AG04450 (cell line): Measurements from ENCODE around the gene TNRC6C. TPM values are rescaled to one million over a fixed set of nuclear protein-coding genes. Genes with fewer than 3 reads are reported as not detected.

Experiments
- CTCF ChIA-PET: fragments of 300-600, 350-600 bp; formaldehyde crosslinking; extraction: SDS; loops from one replicate; lab custom pipeline; 2022; ENCODE audit warnings: antibody characterized with exemption, inconsistent platforms; lab: Charles Lee
- POLR2A ChIA-PET: fragments of 350-600 bp; formaldehyde crosslinking; extraction: SDS; loops from one replicate; lab custom pipeline; 2021; ENCODE audit warnings: antibody characterized with exemption, inconsistent platforms; lab: Yijun Ruan, JAX
- DNase-seq: peaks from one replicate; pipeline ENCODE4 v3.0.0-alpha.2; 2011; ENCODE audit warnings: low read depth, low spot score
- H3K27ac ChIP-seq: one replicate; pipeline ENCODE4 v1.5.1; 2012; ENCODE audit warnings: low read depth, low read length, control low read depth
- H3K27me3 ChIP-seq: one replicate; pipeline ENCODE4 v1.6.0; 2012; ENCODE audit warnings: low read length; ENCODE audit not compliant: control insufficient read depth, insufficient read depth
- H3K4me3 ChIP-seq: 2 replicates; pipeline ENCODE4 v1.5.1; 2011; ENCODE audit warnings: mild to moderate bottlenecking, low read depth, low read length, control low read depth
- H3K9me3 ChIP-seq: 2 replicates; pipeline ENCODE4 v1.5.1; 2012; ENCODE audit warnings: low read length; ENCODE audit not compliant: control insufficient read depth, insufficient read depth
- CTCF ChIP-seq: IDR thresholded peaks from 2 replicates; pipeline ENCODE4 v1.5.1; 2011; ENCODE audit warnings: low read depth, low read length, control low read depth, inconsistent platforms
- polyA plus RNA-seq: library from polyadenylated mRNA; depleted of rRNA; stranded (reverse); fragments of >200 nt; gene quantifications from 2 replicates; pipeline ENCODE4 v1.2.3, GENCODE V29; 2011; rRNA removed
- small RNA-seq: library from RNA; depleted of rRNA; stranded (forward); fragments of <200 nt; gene quantifications from one replicate; pipeline ENCODE3, GENCODE V24; 2012; ENCODE audit warnings: low read depth; ENCODE audit not compliant: insufficient read length

Gene TNRC6C
- polyA plus RNA-seq, 1 experiment = 1.2 TPM

GRCh38 chr17:78147315-78147998 is 189.0 kb downstream of the TNRC6C start:
- CTCF ChIA-PET = interaction anchor here (1.0 kb wide), 1 partner anchor 29 kb away, joined by 4 read pairs; no protein-coding TSS in a partner anchor
- no peak for TF ChIP-seq CTCF
- no peaks in the 10 kb centered on the region; the same call in 1 of the 2 replicates for H3K9me3 ChIP-seq
- H3K27me3 ChIP-seq = no peaks in the 10 kb centered on the region
- no peak for DNase-seq
- POLR2A ChIA-PET = no interaction called here
- no peak overlapping the region for H3K27ac ChIP-seq
- H3K4me3 ChIP-seq = no peak overlapping the region

- CTCF ChIA-PET = interaction anchor here (1.0 kb wide), 1 partner anchor 28 kb away, joined by 4 read pairs; no protein-coding TSS in a partner anchor
- no peaks in the 10 kb centered on the region for H3K27me3 ChIP-seq
- H3K9me3 ChIP-seq = no peaks in the 10 kb centered on the region; the same call in 1 of the 2 replicates
- H3K4me3 ChIP-seq = no peak overlapping the region
- POLR2A ChIA-PET = no interaction called here
- TF ChIP-seq CTCF = no peak
- DNase-seq = no peak
- no peak overlapping the region for H3K27ac ChIP-seq
Measured at GRCh38 chr17:78148286-78149016, 189.9 kb downstream of the TNRC6C start.

GRCh38 chr17:78151514-78152008 is 193.1 kb downstream of the TNRC6C start:
- Histone ChIP-seq H3K9me3 (no peaks in the 10 kb centered on the region; the same call in 1 of the 2 replicates), H3K4me3 (no peak overlapping the region), H3K27ac (no peak overlapping the region), H3K27me3 (no peaks in the 10 kb centered on the region)
- ChIA-PET POLR2A (no interaction called here), CTCF (no interaction called here)
- no peak for TF ChIP-seq CTCF
- no peak for DNase-seq

GRCh38 chr17:78154903-78155811 is 196.7 kb downstream of the TNRC6C start:
- Histone ChIP-seq H3K27me3 (no peaks in the 10 kb centered on the region), H3K9me3 (no peaks in the 10 kb centered on the region), H3K27ac (no peak overlapping the region), H3K4me3 (no peak overlapping the region)
- TF ChIP-seq CTCF = no peak
- DNase-seq = no peak
- ChIA-PET CTCF (no interaction called here), POLR2A (no interaction called here)

Small RNA genes lying within 50 kb of the gene (small RNA-seq; reads per million reads assigned to genes)
- gene RNU1-80P (not detected), gene RNU6-625P (not detected)

Other genes starting within 250 kb of the TNRC6C start
- gene TMC6, start 170.1 kb downstream of the TNRC6C start, polyA plus RNA-seq = 0.51 and 0.53 TPM in 2 replicates
- gene TMC8, start 172.1 kb downstream of the TNRC6C start, polyA plus RNA-seq = not detected in 2 replicates
- gene C17orf99, start 187.7 kb downstream of the TNRC6C start, polyA plus RNA-seq = not detected in 2 replicates
- 26.7 and 38.6 TPM in 2 replicates for gene SYNGR2, start 209.9 kb downstream of the TNRC6C start, polyA plus RNA-seq
- 27.1 and 31.4 TPM in 2 replicates for gene TK1, start 228.3 kb downstream of the TNRC6C start, polyA plus RNA-seq
- 26.2 and 30.2 TPM in 2 replicates for gene AFMID, start 228.7 kb downstream of the TNRC6C start, polyA plus RNA-seq